ENCODE data around the gene MBLAC1. TPM values are rescaled to one million over a fixed set of nuclear protein-coding genes. Genes with fewer than 3 reads are reported as not detected.

The MBLAC1 gene
- total and polyA plus RNA-seq, 9 of the 15 experiments (the other 6 are each of a cell fraction or from before 2014, with no cell fraction given), result 0.03 to 3.1 (median 0.52) TPM

- Histone ChIP-seq H3K9ac (ENCODE audit: insufficient read depth in 1 of 2, low read depth in 2 of 2, low read length in 2 of 2) (no peak overlapping the region; a peak in 1 of 4 replicates), H3K4me3 (no peak overlapping the region), H3K36me3 (ENCODE audit: control insufficient read depth, insufficient read depth, low read length) (no peaks in the 10 kb centered on the region), H3K9me3 (replicated peaks; ENCODE audit: control insufficient read depth, insufficient read depth, low read depth, low read length) (no peaks in the 10 kb centered on the region), H3K9me1 (ENCODE audit: control insufficient read depth, insufficient read depth, low read length) (no peaks in the 10 kb centered on the region), H2AFZ (ENCODE audit: low read depth, low read length) (peak overlapping the region; percentile 61), H3K27ac (ENCODE audit: extremely low read depth, low read depth, low read length) (no peak overlapping the region), H4K20me1 (replicated peaks; ENCODE audit: control insufficient read depth, insufficient read depth, low read length) (no peaks in the 10 kb centered on the region), H3K4me2 (ENCODE audit: insufficient read depth, low read length) (peak overlapping the region; percentile 47), H3K27me3 (ENCODE audit: control insufficient read depth in 2 of 2, insufficient read depth in 2 of 2, low read length in 2 of 2) (no peaks in the 10 kb centered on the region; a peak in 2 of 5 replicates), H3K4me1 (replicated peaks in 1 of 2; ENCODE audit: control insufficient read depth in 2 of 2, insufficient read depth in 2 of 2, low read length in 2 of 2) (peaks cover 10% of the 10 kb centered on the region in 2 experiments), H3K79me2 (ENCODE audit: control insufficient read depth, insufficient read depth, low read length) (peaks cover 3% of the 10 kb centered on the region; the same call in 2 of the 3 replicates)
- intact Hi-C loops (cut with micrococcal nuclease), result loop anchor here (1.0 to 2.0 kb wide), 4 partner anchors 56 to 274 kb away; no protein-coding TSS in a partner anchor
- ChIA-PET CTCF (ENCODE audit: low intra/inter-chr PET ratio) (interaction anchor here (0.6 to 4.8 kb wide), 8 partner anchors 44 to 351 kb away, joined by 3 to 54 read pairs (median 4); partner anchors contain the start of genes COPS6 and NYAP1), POLR2A (interaction anchor here (0.7 to 3.8 kb wide), 10 partner anchors 9 to 297 kb away, joined by 3 to 13 read pairs (median 3); partner anchors contain the start of genes GPC2, LAMTOR4 and MEPCE)
- BruUV-seq (replicated peaks), result no TSS peak
- in situ Hi-C loops (cut with MboI), result loop anchor here (5.0 kb wide), 2 partner anchors 80 to 215 kb away; no protein-coding TSS in a partner anchor
- FAIRE-seq, result peak; percentile 93
- whole genome bisulfite sequencing (ENCODE audit: insufficient coverage, low coverage, missing lambda C conversion rate), result 4% methylated on average over 3 of the region's 3 CpGs
- peak; percentile 93 for ATAC-seq
- DNase-seq (ENCODE audit: extremely low read depth in 1 of 4, low spot score in 3 of 4), result peak; percentile 76 to 87 (median 84)
- TF ChIP-seq MYC (IDR thresholded peaks at IDR 0.05; ENCODE audit: low read depth, low read length) (0 out of 2 replicates have a peak, but pooled peaks have one; percentile 37), MYC (CRISPR knock-in tag; IDR thresholded peaks at IDR 0.05; ENCODE audit: borderline replicate concordance, low read depth) (no peak), ZKSCAN1 (IDR thresholded peaks at IDR 0.05; ENCODE audit: low read depth, low read length) (0 out of 2 replicates have a peak, but pooled peaks have one; percentile 5), IFI16 (CRISPR knock-in tag; IDR thresholded peaks at IDR 0.05) (0 out of 2 replicates have a peak, but pooled peaks have one; percentile 43), RFX7 (CRISPR knock-in tag; IDR thresholded peaks at IDR 0.05) (no peak), FOXK2 (conservative IDR thresholded peaks at IDR 0.05 in 1 of 2, IDR thresholded peaks at IDR 0.05 in 1 of 2; ENCODE audit: low read depth in 2 of 2) (0 out of 4 replicates have a peak, but pooled peaks of 1 of the 2 experiments have one; percentile 17), NBN (IDR thresholded peaks at IDR 0.05; ENCODE audit: low read depth) (peak; percentile 41; the same call in 1 of the 2 replicates), HDGF (IDR thresholded peaks at IDR 0.05) (peak; percentile 96), TBL1XR1 (IDR thresholded peaks at IDR 0.05; ENCODE audit: low read length in 2 of 2) (0 out of 4 replicates have a peak, but pooled peaks of 1 of the 2 experiments have one; percentile 14), ZNF24 (IDR thresholded peaks at IDR 0.05) (peak; percentile 16; the same call in 1 of the 2 replicates), GTF2F1 (IDR thresholded peaks at IDR 0.05; ENCODE audit: low read depth, low read length) (no peak), POLR2AphosphoS5 (IDR thresholded peaks at IDR 0.05; ENCODE audit: control insufficient read depth, insufficient read depth, low read depth, low read length) (no peak), CBFA2T2 (conservative IDR thresholded peaks at IDR 0.05) (no peak), E2F3 (CRISPR knock-in tag; IDR thresholded peaks at IDR 0.05) (0 out of 2 replicates have a peak, but pooled peaks have one; percentile 7), ATF1 (CRISPR knock-in tag; IDR thresholded peaks at IDR 0.05) (no peak), ATF1 (tag; IDR thresholded peaks at IDR 0.05) (0 out of 2 replicates have a peak, but pooled peaks have one; percentile 11), KLF16 (IDR thresholded peaks at IDR 0.05) (0 out of 2 replicates have a peak, but pooled peaks have one; percentile 33), AFF1 (IDR thresholded peaks at IDR 0.05; ENCODE audit: low read depth in 1 of 2, partially characterized antibody in 2 of 2) (peak; percentile 31 to 67), JUND (IDR thresholded peaks at IDR 0.05; ENCODE audit: borderline replicate concordance, low read depth, low read length) (peak; percentile 59; the same call in 1 of the 2 replicates), JUND (tag; IDR thresholded peaks at IDR 0.05; ENCODE audit: borderline replicate concordance, low read depth, low read length) (no peak; the same call in 2 of the 3 replicates), MTA1 (IDR thresholded peaks at IDR 0.05; ENCODE audit: borderline replicate concordance) (0 out of 2 replicates have a peak, but pooled peaks have one; percentile 12)
These were observed 6.0 kb downstream of the MBLAC1 start for GRCh38 chr7:100132697-100133151.
